ENCODE data around the gene MRPL23. TPM values are rescaled to one million over a fixed set of nuclear protein-coding genes. Genes with fewer than 3 reads are reported as not detected.

The MRPL23 gene
- 100 to 1,000 TPM; 165 to 167 TPM for total RNA-seq

GRCh38 chr11:1946812-1947484 lies at the start of gene MRPL23:
MRPL23 (plus strand) TSS chr11:1947332; CDS start chr11:1947363, 31 bp downstream.

GRCh38 chr11:1919391-1920127 lies 27.6 kb upstream of the MRPL23 start, which contains the start of gene TNNT3:
TNNT3 (plus strand) TSS chr11:1919703; CDS start chr11:1922875, 3,172 bp downstream.

DNA sequence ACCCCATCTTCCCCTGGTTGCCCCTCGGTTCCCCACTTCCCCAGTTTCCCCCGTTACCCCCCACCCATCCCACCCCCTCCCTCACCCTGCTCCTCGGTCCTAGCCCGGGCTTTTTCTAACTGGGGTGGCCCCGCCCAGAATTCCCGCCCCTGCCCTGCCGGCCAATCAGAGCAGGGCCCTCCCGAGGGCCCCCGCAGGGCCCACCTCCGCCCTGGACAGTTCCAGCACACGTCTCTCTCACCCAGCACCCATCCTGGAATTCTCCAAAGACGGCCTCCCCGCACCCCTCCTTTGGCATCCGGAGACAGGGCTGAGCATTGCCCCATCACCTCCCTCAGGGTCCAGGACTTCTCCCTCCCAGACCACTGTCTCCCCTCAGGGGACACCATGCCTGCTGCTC lies 50.6 kb downstream of the MRPL23 start, which contains the start of gene H19:
H19 (minus strand) TSS at position 88 of the 400 bp plus-strand sequence.

Small RNAs within 50 kb of the gene (small RNA-seq; reads per million reads assigned to genes)
- 0 reads per million in 2 donors for gene RF01972
- 0 reads per million in 2 donors for gene RF01973

Other genes starting within 250 kb of the MRPL23 start
- gene IFITM10, start 196.7 kb upstream of the MRPL23 start, total RNA-seq, result under 1 TPM; 0.33 to 0.69 TPM
- 100 to 1,000 TPM; 285 to 356 TPM for gene CTSD, start 183.4 kb upstream of the MRPL23 start, total RNA-seq
- gene SYT8, start 112.3 kb upstream of the MRPL23 start, total RNA-seq, result under 1 TPM in 1 of 2 donors, not detected in 1; under 0.01 TPM
- gene TNNI2, start 108.4 kb upstream of the MRPL23 start, total RNA-seq, result not detected
- not detected for gene LSP1, start 94.2 kb upstream of the MRPL23 start, total RNA-seq
- gene PRR33, start 55.4 kb upstream of the MRPL23 start, total RNA-seq, result not detected
- gene TNNT3, start 27.6 kb upstream of the MRPL23 start, total RNA-seq, result not detected
- gene H19, start 50.5 kb downstream of the MRPL23 start, total RNA-seq, result under 1 TPM; 0.33 to 0.34 TPM
- gene IGF2, start 192.1 kb downstream of the MRPL23 start, total RNA-seq, result under 1 TPM; under 0.01 to 0.33 TPM
- gene INS, start 213.9 kb downstream of the MRPL23 start, total RNA-seq, result not detected
- gene TH, start 224.5 kb downstream of the MRPL23 start, total RNA-seq, result not detected